ENCODE data around the gene KIAA0232.
A peak's percentile ranks its signal among the peaks of the same experiment; 100 is the strongest.

KIAA0232 gene

DNA sequence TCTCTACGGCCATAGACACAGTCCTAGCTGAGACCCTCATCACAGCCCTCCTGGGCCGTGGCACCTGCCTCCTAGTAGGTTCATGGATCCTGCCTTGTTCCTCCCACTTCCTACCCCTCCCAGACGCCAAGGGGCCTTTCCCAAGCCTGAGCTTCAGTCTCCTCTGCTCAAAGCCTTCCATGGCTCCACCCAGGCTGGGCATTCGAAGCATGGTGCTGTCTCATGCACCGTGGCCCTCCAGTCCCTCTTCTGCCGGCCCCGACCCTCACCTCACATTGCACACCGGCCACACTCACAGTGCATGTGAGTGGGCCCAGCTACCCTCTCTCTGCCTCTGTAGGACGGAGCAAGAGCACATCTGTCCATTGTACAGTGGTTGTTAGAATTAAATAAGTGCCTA is 21.7 kb upstream of the KIAA0232 start:
- TF ChIP-seq ZC3H10 (CRISPR knock-in tag; IDR thresholded peaks at IDR 0.05) (no peak), ARNTL (CRISPR knock-in tag; IDR thresholded peaks at IDR 0.05; ENCODE audit: borderline replicate concordance, low read depth) (no peak), PPARA (CRISPR knock-in tag; IDR thresholded peaks at IDR 0.05; ENCODE audit: borderline replicate concordance) (no peak), GLIS3 (CRISPR knock-in tag; IDR thresholded peaks at IDR 0.05) (no peak), ZNF70 (CRISPR knock-in tag; IDR thresholded peaks at IDR 0.05) (no peak), ZNF565 (CRISPR knock-in tag; conservative IDR thresholded peaks at IDR 0.05; ENCODE audit: low read depth) (no peak), BACH2 (CRISPR knock-in tag; IDR thresholded peaks at IDR 0.05; ENCODE audit: borderline replicate concordance) (no peak), ESRRG (CRISPR knock-in tag; IDR thresholded peaks at IDR 0.05) (no peak), ZNF8 (CRISPR knock-in tag; IDR thresholded peaks at IDR 0.05) (no peak), ZFP30 (CRISPR knock-in tag; IDR thresholded peaks at IDR 0.05) (no peak), CSDC2 (CRISPR knock-in tag; IDR thresholded peaks at IDR 0.05) (no peak), RARB (CRISPR knock-in tag; IDR thresholded peaks at IDR 0.05) (no peak), TCF4 (CRISPR knock-in tag; IDR thresholded peaks at IDR 0.05; ENCODE audit: borderline replicate concordance) (no peak), OSR1 (CRISPR knock-in tag; IDR thresholded peaks at IDR 0.05) (no peak), ZFP3 (CRISPR knock-in tag; IDR thresholded peaks at IDR 0.05) (no peak)
- TF ChIP-seq, protein P1, sequence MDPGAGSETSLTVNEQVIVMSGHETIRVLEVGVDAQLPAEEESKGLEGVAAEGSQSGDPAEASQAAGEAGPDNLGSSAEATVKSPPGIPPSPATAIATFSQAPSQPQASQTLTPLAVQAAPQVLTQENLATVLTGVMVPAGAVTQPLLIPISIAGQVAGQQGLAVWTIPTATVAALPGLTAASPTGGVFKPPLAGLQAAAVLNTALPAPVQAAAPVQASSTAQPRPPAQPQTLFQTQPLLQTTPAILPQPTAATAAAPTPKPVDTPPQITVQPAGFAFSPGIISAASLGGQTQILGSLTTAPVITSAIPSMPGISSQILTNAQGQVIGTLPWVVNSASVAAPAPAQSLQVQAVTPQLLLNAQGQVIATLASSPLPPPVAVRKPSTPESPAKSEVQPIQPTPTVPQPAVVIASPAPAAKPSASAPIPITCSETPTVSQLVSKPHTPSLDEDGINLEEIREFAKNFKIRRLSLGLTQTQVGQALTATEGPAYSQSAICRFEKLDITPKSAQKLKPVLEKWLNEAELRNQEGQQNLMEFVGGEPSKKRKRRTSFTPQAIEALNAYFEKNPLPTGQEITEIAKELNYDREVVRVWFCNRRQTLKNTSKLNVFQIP (CRISPR knock-in tag; IDR thresholded peaks at IDR 0.05; ENCODE audit: borderline replicate concordance, low read depth), result no peak
- TF ChIP-seq, protein P2, sequence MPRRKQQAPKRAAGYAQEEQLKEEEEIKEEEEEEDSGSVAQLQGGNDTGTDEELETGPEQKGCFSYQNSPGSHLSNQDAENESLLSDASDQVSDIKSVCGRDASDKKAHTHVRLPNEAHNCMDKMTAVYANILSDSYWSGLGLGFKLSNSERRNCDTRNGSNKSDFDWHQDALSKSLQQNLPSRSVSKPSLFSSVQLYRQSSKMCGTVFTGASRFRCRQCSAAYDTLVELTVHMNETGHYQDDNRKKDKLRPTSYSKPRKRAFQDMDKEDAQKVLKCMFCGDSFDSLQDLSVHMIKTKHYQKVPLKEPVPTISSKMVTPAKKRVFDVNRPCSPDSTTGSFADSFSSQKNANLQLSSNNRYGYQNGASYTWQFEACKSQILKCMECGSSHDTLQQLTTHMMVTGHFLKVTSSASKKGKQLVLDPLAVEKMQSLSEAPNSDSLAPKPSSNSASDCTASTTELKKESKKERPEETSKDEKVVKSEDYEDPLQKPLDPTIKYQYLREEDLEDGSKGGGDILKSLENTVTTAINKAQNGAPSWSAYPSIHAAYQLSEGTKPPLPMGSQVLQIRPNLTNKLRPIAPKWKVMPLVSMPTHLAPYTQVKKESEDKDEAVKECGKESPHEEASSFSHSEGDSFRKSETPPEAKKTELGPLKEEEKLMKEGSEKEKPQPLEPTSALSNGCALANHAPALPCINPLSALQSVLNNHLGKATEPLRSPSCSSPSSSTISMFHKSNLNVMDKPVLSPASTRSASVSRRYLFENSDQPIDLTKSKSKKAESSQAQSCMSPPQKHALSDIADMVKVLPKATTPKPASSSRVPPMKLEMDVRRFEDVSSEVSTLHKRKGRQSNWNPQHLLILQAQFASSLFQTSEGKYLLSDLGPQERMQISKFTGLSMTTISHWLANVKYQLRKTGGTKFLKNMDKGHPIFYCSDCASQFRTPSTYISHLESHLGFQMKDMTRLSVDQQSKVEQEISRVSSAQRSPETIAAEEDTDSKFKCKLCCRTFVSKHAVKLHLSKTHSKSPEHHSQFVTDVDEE (CRISPR knock-in tag; IDR thresholded peaks at IDR 0.05), result no peak
- TF ChIP-seq, protein P3, sequence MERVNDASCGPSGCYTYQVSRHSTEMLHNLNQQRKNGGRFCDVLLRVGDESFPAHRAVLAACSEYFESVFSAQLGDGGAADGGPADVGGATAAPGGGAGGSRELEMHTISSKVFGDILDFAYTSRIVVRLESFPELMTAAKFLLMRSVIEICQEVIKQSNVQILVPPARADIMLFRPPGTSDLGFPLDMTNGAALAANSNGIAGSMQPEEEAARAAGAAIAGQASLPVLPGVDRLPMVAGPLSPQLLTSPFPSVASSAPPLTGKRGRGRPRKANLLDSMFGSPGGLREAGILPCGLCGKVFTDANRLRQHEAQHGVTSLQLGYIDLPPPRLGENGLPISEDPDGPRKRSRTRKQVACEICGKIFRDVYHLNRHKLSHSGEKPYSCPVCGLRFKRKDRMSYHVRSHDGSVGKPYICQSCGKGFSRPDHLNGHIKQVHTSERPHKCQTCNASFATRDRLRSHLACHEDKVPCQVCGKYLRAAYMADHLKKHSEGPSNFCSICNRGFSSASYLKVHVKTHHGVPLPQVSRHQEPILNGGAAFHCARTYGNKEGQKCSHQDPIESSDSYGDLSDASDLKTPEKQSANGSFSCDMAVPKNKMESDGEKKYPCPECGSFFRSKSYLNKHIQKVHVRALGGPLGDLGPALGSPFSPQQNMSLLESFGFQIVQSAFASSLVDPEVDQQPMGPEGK (CRISPR knock-in tag; IDR thresholded peaks at IDR 0.05; ENCODE audit: borderline replicate concordance), result no peak
- TF ChIP-seq, protein P4, sequence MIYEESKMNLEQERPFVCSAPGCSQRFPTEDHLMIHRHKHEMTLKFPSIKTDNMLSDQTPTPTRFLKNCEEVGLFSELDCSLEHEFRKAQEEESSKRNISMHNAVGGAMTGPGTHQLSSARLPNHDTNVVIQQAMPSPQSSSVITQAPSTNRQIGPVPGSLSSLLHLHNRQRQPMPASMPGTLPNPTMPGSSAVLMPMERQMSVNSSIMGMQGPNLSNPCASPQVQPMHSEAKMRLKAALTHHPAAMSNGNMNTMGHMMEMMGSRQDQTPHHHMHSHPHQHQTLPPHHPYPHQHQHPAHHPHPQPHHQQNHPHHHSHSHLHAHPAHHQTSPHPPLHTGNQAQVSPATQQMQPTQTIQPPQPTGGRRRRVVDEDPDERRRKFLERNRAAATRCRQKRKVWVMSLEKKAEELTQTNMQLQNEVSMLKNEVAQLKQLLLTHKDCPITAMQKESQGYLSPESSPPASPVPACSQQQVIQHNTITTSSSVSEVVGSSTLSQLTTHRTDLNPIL (CRISPR knock-in tag; IDR thresholded peaks at IDR 0.05; ENCODE audit: low read depth), result no peak
- no peak for ATAC-seq

DNA sequence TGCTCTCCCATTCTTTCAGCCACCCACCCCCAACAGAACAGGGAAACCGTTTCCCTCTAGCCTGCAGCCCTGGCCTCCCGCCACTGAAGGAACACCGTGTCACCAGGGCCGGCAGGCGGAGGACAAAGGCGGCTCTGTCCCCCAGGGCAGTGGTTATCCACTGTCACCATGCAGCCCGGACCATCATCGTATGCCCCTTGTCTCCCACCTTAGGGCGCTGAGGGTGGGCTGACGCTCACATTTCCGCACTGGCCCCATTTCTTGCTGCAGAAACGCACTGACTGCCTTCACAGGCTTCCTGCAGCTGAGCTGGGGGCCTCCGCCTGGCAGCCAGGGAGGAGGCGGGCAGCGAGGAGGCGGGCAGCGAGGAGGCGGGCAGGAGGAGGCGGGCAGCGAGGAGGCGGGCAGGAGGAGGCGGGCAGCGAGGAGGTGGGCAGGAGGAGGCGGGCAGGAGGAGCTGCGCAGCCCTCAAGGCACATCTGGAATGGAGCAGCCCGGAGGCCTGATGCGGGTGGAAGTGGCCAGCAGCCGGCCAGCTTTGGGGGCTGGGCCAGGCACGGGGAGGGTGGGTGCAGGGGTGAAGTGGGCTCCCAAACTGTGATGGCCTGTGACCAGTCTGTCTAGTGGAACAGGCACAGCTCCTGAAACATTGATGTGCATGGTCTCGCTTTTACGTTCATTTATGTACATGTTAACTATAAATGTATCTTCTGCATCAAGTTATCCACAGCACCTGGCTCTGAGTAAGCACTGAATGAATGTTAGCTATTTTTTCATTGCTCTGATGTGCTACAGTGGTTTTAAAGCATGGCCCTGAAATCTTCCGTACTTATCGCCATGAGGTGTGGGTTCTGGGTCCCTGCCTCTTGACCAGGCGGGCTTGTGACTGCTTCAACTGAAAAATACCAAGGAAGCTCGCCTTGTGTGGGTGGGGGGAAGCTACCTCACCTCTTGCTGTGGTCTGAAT is 20.6 kb upstream of the KIAA0232 start:
- TF ChIP-seq, protein P4 (CRISPR knock-in tag; IDR thresholded peaks at IDR 0.05; ENCODE audit: low read depth), result no peak
- TF ChIP-seq ARNTL (CRISPR knock-in tag; IDR thresholded peaks at IDR 0.05; ENCODE audit: borderline replicate concordance, low read depth) (no peak), ZNF8 (CRISPR knock-in tag; IDR thresholded peaks at IDR 0.05) (no peak), GLIS3 (CRISPR knock-in tag; IDR thresholded peaks at IDR 0.05) (no peak), RARB (CRISPR knock-in tag; IDR thresholded peaks at IDR 0.05) (no peak), ZNF70 (CRISPR knock-in tag; IDR thresholded peaks at IDR 0.05) (no peak), BACH2 (CRISPR knock-in tag; IDR thresholded peaks at IDR 0.05; ENCODE audit: borderline replicate concordance) (no peak), SNAI2 (CRISPR knock-in tag; IDR thresholded peaks at IDR 0.05) (no peak), TOX (CRISPR knock-in tag; IDR thresholded peaks at IDR 0.05; ENCODE audit: borderline replicate concordance) (no peak), ESRRG (CRISPR knock-in tag; IDR thresholded peaks at IDR 0.05) (no peak), ZFP30 (CRISPR knock-in tag; IDR thresholded peaks at IDR 0.05) (no peak)
- TF ChIP-seq, protein P2 (CRISPR knock-in tag; IDR thresholded peaks at IDR 0.05), result no peak
- TF ChIP-seq, protein P3 (CRISPR knock-in tag; IDR thresholded peaks at IDR 0.05; ENCODE audit: borderline replicate concordance), result no peak
- peak; percentile 79 for ATAC-seq

Data from SK-N-SH treated with all-trans-retinoic acid at 6 μM for 48 hours (cell line).